Thyroid gland (tissue), 4 donors: ENCODE results near the gene RNF20.

Source experiments
- POLR2A ChIP-seq, 2 donors: fragments of 450-650 bp; IDR thresholded peaks; one replicate each; pipeline ENCODE4 v1.6.1; 2017; ENCODE audit warnings: antibody characterized with exemption in 2 of 2, mild to moderate bottlenecking in 2 of 2, moderate library complexity in 1 of 2
- TF ChIP-seq, protein P1 (sequence below), 6 experiments: fragments of 200-600 bp in 3 of 6; fragments of 450-650 bp in 3 of 6; sonication (generic) in 3 of 6; IDR thresholded peaks; one replicate each; pipeline ENCODE4 v1.5.1; 2016 to 2019; ENCODE audit warnings: antibody characterized with exemption in 6 of 6, mild to moderate bottlenecking in 2 of 6, inconsistent platforms in 1 of 6, moderate library complexity in 1 of 6

DNA sequence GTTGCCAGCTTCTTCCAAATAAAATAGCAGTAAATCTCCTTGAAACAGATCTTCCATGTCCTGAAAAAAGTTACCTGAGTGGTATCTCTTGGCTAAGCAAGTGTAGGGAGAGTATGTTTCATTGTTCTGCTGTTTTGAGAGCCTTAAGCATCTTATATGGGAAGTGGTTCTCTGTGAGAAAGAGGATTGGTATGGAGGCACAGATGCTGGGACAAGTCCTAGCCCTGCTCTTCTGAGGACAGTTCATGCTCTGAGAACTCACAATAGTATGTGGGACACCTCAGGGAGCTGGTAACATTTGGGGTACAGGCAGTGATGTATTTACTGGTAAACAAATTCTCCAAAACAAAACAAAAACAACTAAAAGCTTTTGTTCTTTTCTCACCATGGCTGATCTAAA is 59.1 kb downstream of the RNF20 start:
- TF ChIP-seq, protein P1, sequence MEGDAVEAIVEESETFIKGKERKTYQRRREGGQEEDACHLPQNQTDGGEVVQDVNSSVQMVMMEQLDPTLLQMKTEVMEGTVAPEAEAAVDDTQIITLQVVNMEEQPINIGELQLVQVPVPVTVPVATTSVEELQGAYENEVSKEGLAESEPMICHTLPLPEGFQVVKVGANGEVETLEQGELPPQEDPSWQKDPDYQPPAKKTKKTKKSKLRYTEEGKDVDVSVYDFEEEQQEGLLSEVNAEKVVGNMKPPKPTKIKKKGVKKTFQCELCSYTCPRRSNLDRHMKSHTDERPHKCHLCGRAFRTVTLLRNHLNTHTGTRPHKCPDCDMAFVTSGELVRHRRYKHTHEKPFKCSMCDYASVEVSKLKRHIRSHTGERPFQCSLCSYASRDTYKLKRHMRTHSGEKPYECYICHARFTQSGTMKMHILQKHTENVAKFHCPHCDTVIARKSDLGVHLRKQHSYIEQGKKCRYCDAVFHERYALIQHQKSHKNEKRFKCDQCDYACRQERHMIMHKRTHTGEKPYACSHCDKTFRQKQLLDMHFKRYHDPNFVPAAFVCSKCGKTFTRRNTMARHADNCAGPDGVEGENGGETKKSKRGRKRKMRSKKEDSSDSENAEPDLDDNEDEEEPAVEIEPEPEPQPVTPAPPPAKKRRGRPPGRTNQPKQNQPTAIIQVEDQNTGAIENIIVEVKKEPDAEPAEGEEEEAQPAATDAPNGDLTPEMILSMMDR (IDR thresholded peaks at IDR 0.05) = no peak
- TF ChIP-seq POLR2A (IDR thresholded peaks at IDR 0.05) = no peak
